ENCODE data around the gene RABL3.

GRCh38 chr3:120683213-120683612 lies 59.1 kb downstream of the RABL3 start:
- TF ChIP-seq CTCF (IDR thresholded peaks at IDR 0.05) (no peak), POLR2A (IDR thresholded peaks at IDR 0.05) (no peak), POLR2AphosphoS5 (IDR thresholded peaks at IDR 0.05) (no peak)
